Brain microvascular endothelial cell (primary cell): ENCODE data around the gene KIF18B.

Experiments
- DNase-seq: peaks from one replicate; pipeline ENCODE4 v3.0.0-alpha.2; 2020
- H3K27ac ChIP-seq: fragments of 250-450 bp; sonication (Bioruptor Pico); 2 replicates; pipeline ENCODE4 v1.5.1; 2020; ENCODE audit warnings: mild to moderate bottlenecking, moderate library complexity
- H3K27me3 ChIP-seq: fragments of 250-450 bp; sonication (Bioruptor Pico); replicated peaks from 2 replicates; pipeline ENCODE4 v1.5.1; 2020; ENCODE audit warnings: mild to moderate bottlenecking
- H3K36me3 ChIP-seq: fragments of 250-450 bp; sonication (Bioruptor Pico); replicated peaks from 2 replicates; pipeline ENCODE4 v1.5.1; 2020; ENCODE audit warnings: mild to moderate bottlenecking
- H3K4me3 ChIP-seq: 2 replicates; pipeline ENCODE4 v1.5.1; 2011; ENCODE audit warnings: low read depth, mild to moderate bottlenecking, control low read depth, low read length, moderate library complexity
- in situ Hi-C: cut with HindIII; loops from 2 replicates; pipeline ENCODE4 v1.10.0; 2017; ENCODE audit warnings: low sequenced_read_pairs, low pct_ligation_motif_present
- TF ChIP-seq, protein P1 (sequence below): IDR thresholded peaks from 2 replicates; pipeline ENCODE4 v1.5.1; 2011; ENCODE audit warnings: low read depth, mild to moderate bottlenecking, moderate library complexity, low read length, control low read depth, inconsistent platforms; ENCODE audit errors: missing control alignments

The KIF18B gene

DNA sequence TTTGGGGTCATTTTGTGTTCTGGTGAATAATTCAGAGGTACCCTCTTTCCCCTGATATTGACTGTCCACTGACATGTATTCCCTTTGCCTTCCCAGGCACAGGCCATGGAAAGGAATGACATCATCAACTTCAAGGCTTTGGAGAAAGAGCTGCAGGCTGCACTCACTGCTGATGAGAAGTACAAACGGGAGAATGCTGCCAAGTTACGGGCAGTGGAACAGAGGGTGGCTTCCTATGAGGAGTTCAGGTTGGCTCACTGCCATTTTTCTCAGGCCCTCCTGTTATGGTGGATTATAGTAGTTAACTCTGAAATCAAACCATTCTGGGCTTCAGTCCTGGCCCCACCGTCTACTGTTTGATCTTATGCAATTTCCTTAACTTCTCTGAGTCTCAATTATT is 46.7 kb downstream of the KIF18B start:
- H3K36me3 ChIP-seq = peaks cover under 1% of the 10 kb centered on the region
- peak; percentile 64 for DNase-seq
- TF ChIP-seq, protein P1, sequence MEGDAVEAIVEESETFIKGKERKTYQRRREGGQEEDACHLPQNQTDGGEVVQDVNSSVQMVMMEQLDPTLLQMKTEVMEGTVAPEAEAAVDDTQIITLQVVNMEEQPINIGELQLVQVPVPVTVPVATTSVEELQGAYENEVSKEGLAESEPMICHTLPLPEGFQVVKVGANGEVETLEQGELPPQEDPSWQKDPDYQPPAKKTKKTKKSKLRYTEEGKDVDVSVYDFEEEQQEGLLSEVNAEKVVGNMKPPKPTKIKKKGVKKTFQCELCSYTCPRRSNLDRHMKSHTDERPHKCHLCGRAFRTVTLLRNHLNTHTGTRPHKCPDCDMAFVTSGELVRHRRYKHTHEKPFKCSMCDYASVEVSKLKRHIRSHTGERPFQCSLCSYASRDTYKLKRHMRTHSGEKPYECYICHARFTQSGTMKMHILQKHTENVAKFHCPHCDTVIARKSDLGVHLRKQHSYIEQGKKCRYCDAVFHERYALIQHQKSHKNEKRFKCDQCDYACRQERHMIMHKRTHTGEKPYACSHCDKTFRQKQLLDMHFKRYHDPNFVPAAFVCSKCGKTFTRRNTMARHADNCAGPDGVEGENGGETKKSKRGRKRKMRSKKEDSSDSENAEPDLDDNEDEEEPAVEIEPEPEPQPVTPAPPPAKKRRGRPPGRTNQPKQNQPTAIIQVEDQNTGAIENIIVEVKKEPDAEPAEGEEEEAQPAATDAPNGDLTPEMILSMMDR = no peak
- no peaks in the 10 kb centered on the region for H3K27me3 ChIP-seq
- H3K4me3 ChIP-seq = no peak overlapping the region
- H3K27ac ChIP-seq = no peak overlapping the region
- in situ Hi-C loops = loop anchor here (25.0 kb wide), 1 partner anchor 111 kb away; no protein-coding TSS in a partner anchor

DNA sequence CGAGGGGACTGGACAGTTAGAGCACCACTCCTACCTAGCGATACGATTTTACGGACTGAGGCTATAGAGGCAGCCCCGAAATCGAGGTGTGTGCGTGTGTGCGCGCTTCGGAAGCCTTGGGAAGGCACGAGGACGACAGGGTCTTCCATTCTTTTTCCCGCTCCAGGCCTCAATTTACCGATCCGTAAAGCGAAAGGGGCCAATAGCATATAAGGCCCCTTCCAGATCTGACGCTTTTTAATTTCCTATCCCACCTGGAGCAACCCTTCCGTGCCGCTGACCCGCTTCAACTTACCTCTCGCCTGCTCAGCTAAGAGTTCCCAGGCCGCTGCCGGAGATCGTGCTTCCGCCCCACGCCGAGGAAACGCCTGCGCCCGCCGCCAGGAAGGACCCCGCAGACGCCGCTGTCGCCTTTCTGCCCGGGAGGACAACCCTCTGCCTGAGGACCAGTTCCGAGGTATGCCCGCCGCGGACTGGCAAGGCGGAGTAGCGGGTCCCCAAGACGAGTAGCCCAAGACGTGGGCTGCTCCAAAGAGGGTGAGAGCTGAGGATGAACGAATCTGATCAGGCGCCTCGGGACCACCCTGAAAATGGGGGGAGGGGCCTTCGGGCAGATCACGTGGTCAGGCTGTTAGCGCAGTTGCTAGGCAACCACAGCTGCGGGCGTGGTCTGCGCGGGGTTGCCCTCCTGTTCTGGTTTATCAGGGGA is 48.3 kb downstream of the KIF18B start, which contains the start of gene EFTUD2:
Gene EFTUD2, minus strand, starts transcription at position 372 of the 709 bp plus-strand sequence. CDS start 4,924 bp downstream, outside the sequence.
- H3K4me3 ChIP-seq = peak within 1 kb of the TSS; percentile 94

DNA sequence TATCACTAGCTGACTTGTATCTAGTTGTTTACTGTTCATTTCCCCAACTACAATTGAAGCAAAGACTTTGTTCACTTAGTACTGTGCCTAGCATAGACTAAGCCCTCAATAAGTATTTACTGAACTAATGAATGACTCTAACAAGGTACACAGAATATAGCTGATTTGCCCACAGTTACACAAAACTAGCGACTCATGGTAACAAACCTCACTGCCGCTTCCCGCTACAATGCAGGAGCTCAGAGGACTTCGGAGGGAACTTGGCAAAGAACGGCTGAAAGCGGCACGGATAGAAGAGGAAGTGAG is 48.9 kb downstream of the KIF18B start:
- TF ChIP-seq, protein P1 = no peak

More for the DNA sequence above, 48.3 kb downstream of the KIF18B start, which contains the start of gene EFTUD2:
- in situ Hi-C loops = loop anchor here (25.0 kb wide), 1 partner anchor 112 kb away; no protein-coding TSS in a partner anchor
- H3K27ac ChIP-seq = peak within 1 kb of the TSS; percentile 100
- H3K27me3 ChIP-seq = no peaks in the 10 kb centered on the region
- H3K36me3 ChIP-seq = peaks cover 6% of the 10 kb centered on the region
- DNase-seq = peak; percentile 81
- TF ChIP-seq, protein P1 = no peak

DNA sequence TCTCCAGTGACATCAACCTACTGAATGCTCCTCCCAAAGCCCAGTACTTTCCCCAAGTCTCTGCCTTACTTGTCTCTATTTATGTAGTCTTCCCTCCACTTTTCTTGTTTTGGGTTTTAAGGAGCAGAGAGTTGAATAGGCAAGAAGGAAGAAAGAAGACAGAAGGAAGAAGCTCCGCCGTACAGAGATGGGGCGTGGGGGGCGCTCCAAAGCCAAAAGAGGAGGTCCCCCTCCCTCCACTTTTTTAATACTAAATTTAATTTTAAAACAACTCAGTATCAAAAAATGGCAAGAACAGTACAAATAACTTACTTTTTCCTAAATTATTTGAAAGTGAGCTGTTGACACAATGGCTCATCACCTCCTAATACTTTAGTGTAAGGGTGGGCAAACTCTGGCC is 52.9 kb downstream of the KIF18B start:
- Histone ChIP-seq H3K4me3 (no peak overlapping the region), H3K27me3 (no peaks in the 10 kb centered on the region), H3K36me3 (peaks cover 17% of the 10 kb centered on the region), H3K27ac (no peak overlapping the region)
- in situ Hi-C loops = loop anchor here (25.0 kb wide), 1 partner anchor 107 kb away; no protein-coding TSS in a partner anchor
- DNase-seq = no peak
- TF ChIP-seq, protein P1 = no peak

More for the DNA sequence above, 48.9 kb downstream of the KIF18B start:
- Histone ChIP-seq H3K36me3 (peaks cover 8% of the 10 kb centered on the region), H3K4me3 (peak overlapping the region; percentile 94), H3K27me3 (no peaks in the 10 kb centered on the region), H3K27ac (peak overlapping the region; percentile 100)
- in situ Hi-C loops = loop anchor here (25.0 kb wide), 1 partner anchor 111 kb away; no protein-coding TSS in a partner anchor
- peak; percentile 20 for DNase-seq

DNA sequence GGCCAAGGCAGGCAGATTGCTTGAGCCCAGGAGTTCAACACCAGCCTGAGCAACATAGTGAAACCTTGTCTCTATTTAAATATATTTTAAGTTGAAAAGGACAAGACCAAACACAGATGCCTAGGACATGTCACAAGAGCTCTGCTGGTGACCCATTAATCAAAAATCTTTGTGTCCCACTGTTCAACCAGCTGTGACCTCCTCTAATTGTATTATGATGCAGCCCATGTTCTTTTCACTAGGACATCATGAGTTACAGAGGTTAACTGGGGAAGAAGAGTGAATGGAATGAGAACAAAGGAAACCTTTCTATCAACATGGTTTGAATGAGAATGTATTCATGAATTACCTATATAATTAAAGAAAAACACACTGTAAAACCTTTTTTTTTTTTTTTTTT is 55.3 kb downstream of the KIF18B start:
- Histone ChIP-seq H3K27ac (no peak overlapping the region), H3K4me3 (no peak overlapping the region), H3K27me3 (no peaks in the 10 kb centered on the region), H3K36me3 (peaks cover 17% of the 10 kb centered on the region)
- no peak for DNase-seq
- in situ Hi-C loops = loop anchor here (25.0 kb wide), 1 partner anchor 105 kb away; no protein-coding TSS in a partner anchor
- TF ChIP-seq, protein P1 = no peak
